CD14-positive monocyte (primary cell): ENCODE data around the gene KCNJ8. TPM values are rescaled to one million over a fixed set of nuclear protein-coding genes. Genes with fewer than 3 reads are reported as not detected.

ENCODE experiments used
- DNase-seq, 3 donors: peaks; one replicate each; pipeline ENCODE4 v3.0.0-alpha.2; 2011 to 2022
- H2AFZ ChIP-seq: 2 replicates; pipeline ENCODE4 v1.6.0; 2012; ENCODE audit warnings: mild to moderate bottlenecking, low read depth, low read length, inconsistent platforms; ENCODE audit not compliant: insufficient read depth, poor library complexity, severe bottlenecking
- H3K27ac ChIP-seq, 2 donors: 1 replicate in 1 of 2; 2 replicates in 1 of 2; pipeline ENCODE4 v1.5.1; 2012 to 2013; ENCODE audit warnings: low read length in 2 of 2, control low read depth in 1 of 2, inconsistent platforms in 1 of 2, low read depth in 1 of 2, mild to moderate bottlenecking in 1 of 2
- H3K27me3 ChIP-seq, 2 donors: one replicate each; pipeline versions ENCODE4 v1.6.0 to v1.6.1; 2011 to 2013; ENCODE audit warnings: low read length in 2 of 2; ENCODE audit not compliant: control insufficient read depth in 2 of 2, insufficient read depth in 2 of 2
- H3K36me3 ChIP-seq, 2 donors: replicated peaks in 1 of 2; 1 replicate in 1 of 2; 2 replicates in 1 of 2; pipeline versions ENCODE4 v1.5.1 to v1.6.1; 2012 to 2013; ENCODE audit warnings: low read length in 2 of 2, control low read depth in 1 of 2, inconsistent platforms in 1 of 2, mild to moderate bottlenecking in 1 of 2; ENCODE audit not compliant: insufficient read depth in 2 of 2, control insufficient read depth in 1 of 2
- H3K4me1 ChIP-seq, 2 donors: 1 replicate in 1 of 2; 2 replicates in 1 of 2; pipeline versions ENCODE4 v1.5.1 to v1.6.1; 2012 to 2013; ENCODE audit warnings: low read length in 2 of 2, control low read depth in 1 of 2, inconsistent platforms in 1 of 2, mild to moderate bottlenecking in 1 of 2, moderate library complexity in 1 of 2; ENCODE audit not compliant: insufficient read depth in 2 of 2, control insufficient read depth in 1 of 2
- H3K4me2 ChIP-seq: replicated peaks from 2 replicates; pipeline ENCODE3; 2012; ENCODE audit warnings: low read length, moderate library complexity, mild to moderate bottlenecking; ENCODE audit not compliant: poor library complexity, severe bottlenecking; ENCODE audit errors: extremely low read depth
- H3K4me3 ChIP-seq, 3 experiments: fragments of 200-600 bp in 1 of 3; sonication (generic) in 1 of 3; replicated peaks in 1 of 3; 1 replicate in 2 of 3; 2 replicates in 1 of 3; pipeline ENCODE4 v1.5.1; 2011 to 2013; ENCODE audit warnings: low read length in 3 of 3, mild to moderate bottlenecking in 3 of 3, control low read depth in 2 of 3, low read depth in 2 of 3, inconsistent platforms in 1 of 3, moderate library complexity in 1 of 3
- H3K79me2 ChIP-seq: 2 replicates; pipeline ENCODE4 v1.6.0; 2012; ENCODE audit warnings: mild to moderate bottlenecking, control low read depth, inconsistent platforms, low read length, moderate library complexity; ENCODE audit not compliant: insufficient read depth
- H3K9ac ChIP-seq: 2 replicates; pipeline ENCODE4 v1.6.0; 2017; ENCODE audit warnings: low read length, mild to moderate bottlenecking; ENCODE audit not compliant: insufficient read depth, poor library complexity, severe bottlenecking
- H3K9me3 ChIP-seq, 2 donors: replicated peaks in 1 of 2; 1 replicate in 1 of 2; 2 replicates in 1 of 2; pipeline versions ENCODE4 v1.5.1 to v1.6.1; 2012 to 2013; ENCODE audit warnings: low read length in 2 of 2, control low read depth in 1 of 2; ENCODE audit not compliant: control insufficient read depth in 1 of 2, insufficient read depth in 1 of 2
- H4K20me1 ChIP-seq: 2 replicates; pipeline ENCODE4 v1.6.0; 2012; ENCODE audit warnings: mild to moderate bottlenecking, low read length, control low read depth, moderate library complexity; ENCODE audit not compliant: insufficient read depth
- H3K27ac Mint-ChIP-seq, 7 donors: one replicate each; pipeline ENCODE4 v1.8.0; 2020; ENCODE audit warnings: mild to moderate bottlenecking in 7 of 7, mixed read lengths in 7 of 7, moderate library complexity in 6 of 7, inconsistent platforms in 2 of 7
- H3K27me3 Mint-ChIP-seq, 3 donors: one replicate each; pipeline ENCODE4 v1.8.0; 2021 to 2022; ENCODE audit warnings: low read depth in 3 of 3, mild to moderate bottlenecking in 3 of 3, mixed read lengths in 3 of 3, moderate library complexity in 3 of 3, inconsistent platforms in 1 of 3
- H3K36me3 Mint-ChIP-seq, 2 donors: one replicate each; pipeline ENCODE4 v1.8.0; 2020; ENCODE audit warnings: mixed read lengths in 2 of 2, inconsistent platforms in 1 of 2, mild to moderate bottlenecking in 1 of 2
- H3K4me1 Mint-ChIP-seq: one replicate; pipeline ENCODE4 v1.8.0; 2020; ENCODE audit warnings: mild to moderate bottlenecking, mixed read lengths
- H3K4me3 Mint-ChIP-seq, 2 donors: one replicate each; pipeline ENCODE4 v1.8.0; 2020; ENCODE audit warnings: mild to moderate bottlenecking in 2 of 2, mixed read lengths in 2 of 2, moderate library complexity in 1 of 2
- H3K9me3 Mint-ChIP-seq, 7 donors: one replicate each; pipeline ENCODE4 v1.8.0; 2020 to 2022; ENCODE audit warnings: mixed read lengths in 7 of 7, mild to moderate bottlenecking in 6 of 7, moderate library complexity in 6 of 7, inconsistent platforms in 2 of 7
- WGBS: methylation state at CpG from one replicate; pipeline ENCODE4 v1.1.5; 2013; ENCODE audit warnings: missing lambda C conversion rate; ENCODE audit not compliant: insufficient coverage; 5-methylcytosine and 5-hydroxymethylcytosine counted together
- intact Hi-C, 2 donors: fragments of 100-400 bp; cut with micrococcal nuclease; formaldehyde crosslinking; loops; one replicate each; pipeline versions ENCODE4 v1.15.0 to v1.15.1; 2023
- polyA plus RNA-seq, 3 donors: library from polyadenylated mRNA; depleted of rRNA in 1 of 3; unstranded in 2 of 3; stranded (reverse) in 1 of 3; fragments of 300-500 nt in 2 of 3; fragments of >200 nt in 1 of 3; fragmentation: Illumina TruSeq in 2 of 3; gene quantifications; 1 replicate in 2 of 3; 2 replicates in 1 of 3; pipeline ENCODE4 v1.2.3, GENCODE V29; 2012 to 2021
- TF ChIP-seq, protein P1 (sequence below): fragments of 200-600 bp; IDR thresholded peaks from one replicate; pipeline ENCODE4 v1.8.0; 2022; ENCODE audit warnings: antibody characterized with exemption, mild to moderate bottlenecking

Gene KCNJ8
- polyA plus RNA-seq, 3 donors: not detected

DNA sequence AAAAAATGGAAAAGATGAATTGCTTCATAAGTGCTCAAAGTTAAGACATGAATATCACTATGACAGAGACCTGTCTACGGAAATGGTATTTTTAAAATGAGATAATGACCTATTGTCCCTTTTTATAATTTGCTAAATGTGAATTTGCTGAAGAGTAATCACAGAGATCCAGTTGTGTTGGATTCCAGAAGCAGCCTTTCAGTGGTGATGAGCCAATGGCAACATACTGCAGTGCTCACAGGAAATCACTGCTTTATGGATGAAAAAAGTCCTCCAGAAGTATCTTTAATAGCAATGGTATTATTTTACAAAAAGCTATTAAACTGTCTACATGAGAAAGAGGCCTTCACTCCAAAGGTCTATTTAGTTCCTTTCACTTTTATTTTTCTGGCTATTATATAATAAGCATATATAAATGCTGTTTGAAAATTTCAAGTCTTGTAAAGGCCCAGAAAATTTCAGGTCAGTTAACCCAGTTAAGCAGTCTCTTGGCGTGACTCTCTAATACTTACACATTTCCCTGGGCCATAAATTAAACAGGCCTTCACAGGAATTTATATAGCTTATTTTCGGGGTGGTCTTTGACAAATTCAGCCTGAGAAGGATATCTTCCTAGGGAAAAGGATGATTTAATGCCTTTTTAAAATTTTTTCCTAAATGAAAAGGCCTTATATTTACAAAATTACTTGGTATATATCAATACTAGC, 55.4 kb downstream of the KCNJ8 start:
- Histone ChIP-seq H3K4me2 (no peak overlapping the region), H3K27me3 (no peaks in the 10 kb centered on the region), H2AFZ (no peak overlapping the region), H3K27ac (no peak overlapping the region), H3K4me1 (no peaks in the 10 kb centered on the region), H3K4me3 (no peak overlapping the region), H3K79me2 (no peaks in the 10 kb centered on the region), H3K9me3 (no peaks in the 10 kb centered on the region), H4K20me1 (no peaks in the 10 kb centered on the region), H3K9ac (no peak overlapping the region), H3K36me3 (no peaks in the 10 kb centered on the region)
- DNase-seq: no peak
- H3K4me1 Mint-ChIP-seq: peaks cover 4% of the 10 kb centered on the region
- peaks cover 0 to 2% (median under 1%) of the 10 kb centered on the region in 3 donors for H3K27me3 Mint-ChIP-seq
- no peak overlapping the region for H3K27ac Mint-ChIP-seq
- intact Hi-C loops: no loop called here
- no peak overlapping the region for H3K4me3 Mint-ChIP-seq
- peaks cover 0 to 5% (median 2%) of the 10 kb centered on the region in 7 donors for H3K9me3 Mint-ChIP-seq
- WGBS: 71% methylated on average over 1 of the region's 3 CpGs
- no peaks in the 10 kb centered on the region for H3K36me3 Mint-ChIP-seq
- TF ChIP-seq, protein P1, sequence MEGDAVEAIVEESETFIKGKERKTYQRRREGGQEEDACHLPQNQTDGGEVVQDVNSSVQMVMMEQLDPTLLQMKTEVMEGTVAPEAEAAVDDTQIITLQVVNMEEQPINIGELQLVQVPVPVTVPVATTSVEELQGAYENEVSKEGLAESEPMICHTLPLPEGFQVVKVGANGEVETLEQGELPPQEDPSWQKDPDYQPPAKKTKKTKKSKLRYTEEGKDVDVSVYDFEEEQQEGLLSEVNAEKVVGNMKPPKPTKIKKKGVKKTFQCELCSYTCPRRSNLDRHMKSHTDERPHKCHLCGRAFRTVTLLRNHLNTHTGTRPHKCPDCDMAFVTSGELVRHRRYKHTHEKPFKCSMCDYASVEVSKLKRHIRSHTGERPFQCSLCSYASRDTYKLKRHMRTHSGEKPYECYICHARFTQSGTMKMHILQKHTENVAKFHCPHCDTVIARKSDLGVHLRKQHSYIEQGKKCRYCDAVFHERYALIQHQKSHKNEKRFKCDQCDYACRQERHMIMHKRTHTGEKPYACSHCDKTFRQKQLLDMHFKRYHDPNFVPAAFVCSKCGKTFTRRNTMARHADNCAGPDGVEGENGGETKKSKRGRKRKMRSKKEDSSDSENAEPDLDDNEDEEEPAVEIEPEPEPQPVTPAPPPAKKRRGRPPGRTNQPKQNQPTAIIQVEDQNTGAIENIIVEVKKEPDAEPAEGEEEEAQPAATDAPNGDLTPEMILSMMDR: no peak

DNA sequence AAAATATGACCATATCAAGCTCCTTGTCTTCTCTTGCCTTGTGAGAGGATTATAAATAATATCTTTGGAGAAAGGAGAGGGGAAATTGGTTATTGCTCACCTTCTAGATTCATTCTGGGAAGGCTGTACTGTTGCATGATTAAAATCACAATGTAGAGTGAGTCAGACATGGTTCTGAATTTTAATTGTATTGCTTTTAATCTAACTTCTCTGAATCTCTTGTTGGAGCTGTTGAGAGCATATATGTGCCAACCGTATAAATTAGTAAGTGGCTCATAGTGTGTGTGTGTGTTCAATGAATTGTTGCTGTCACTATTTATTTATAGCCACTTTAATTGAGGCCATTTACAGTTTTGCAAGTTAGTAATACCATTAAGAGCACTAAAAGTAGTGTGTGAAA, 56.1 kb downstream of the KCNJ8 start:
- DNase-seq: no peak
- no peak overlapping the region for H3K4me3 Mint-ChIP-seq
- Histone ChIP-seq H3K79me2 (no peaks in the 10 kb centered on the region), H3K4me1 (no peaks in the 10 kb centered on the region), H3K4me2 (no peak overlapping the region), H3K27ac (no peak overlapping the region), H3K4me3 (no peak overlapping the region), H3K27me3 (no peaks in the 10 kb centered on the region), H3K36me3 (no peaks in the 10 kb centered on the region), H3K9ac (no peak overlapping the region), H2AFZ (no peak overlapping the region), H3K9me3 (no peaks in the 10 kb centered on the region), H4K20me1 (no peaks in the 10 kb centered on the region)
- no peaks in the 10 kb centered on the region for H3K36me3 Mint-ChIP-seq
- peaks cover 0 to 2% (median 2%) of the 10 kb centered on the region in 3 donors for H3K27me3 Mint-ChIP-seq
- H3K27ac Mint-ChIP-seq: no peak overlapping the region
- intact Hi-C loops: no loop called here
- peaks cover 0 to 2% (median under 1%) of the 10 kb centered on the region in 7 donors for H3K9me3 Mint-ChIP-seq
- TF ChIP-seq, protein P1: no peak
- no CpG with 5 or more reads among the region's 1 CpG for WGBS
- H3K4me1 Mint-ChIP-seq: peaks cover 4% of the 10 kb centered on the region
